HL-60 (cell line): Measurements from ENCODE around the gene PDGFD.

ENCODE experiments used
- DNase-seq, 2 experiments: peaks; one replicate each; pipeline ENCODE4 v3.0.0-alpha.2; 2010 to 2020; ENCODE audit warnings: low read depth in 1 of 2, low spot score in 1 of 2
- H3K27ac ChIP-seq: fragments of 250-450 bp; sonication (Bioruptor Pico); replicated peaks from 2 replicates; pipeline ENCODE4 v1.5.1; 2020; ENCODE audit warnings: mild to moderate bottlenecking, moderate library complexity
- H3K27me3 ChIP-seq: fragments of 250-450 bp; sonication (Bioruptor Pico); 2 replicates; pipeline ENCODE4 v1.5.1; 2021; ENCODE audit warnings: mild to moderate bottlenecking, moderate library complexity; ENCODE audit not compliant: insufficient read depth, poor library complexity, severe bottlenecking
- H3K4me3 ChIP-seq: replicated peaks from 2 replicates; pipeline ENCODE4 v1.5.1; 2011; ENCODE audit warnings: mild to moderate bottlenecking, control low read depth, low read length; ENCODE audit not compliant: insufficient read depth
- GABPA ChIP-seq: IDR thresholded peaks from 2 replicates; pipeline ENCODE4 v1.6.1; 2012; ENCODE audit warnings: low read depth
- POLR2AphosphoS5 ChIP-seq: IDR thresholded peaks from 2 replicates; pipeline ENCODE4 v1.6.1; 2012; ENCODE audit warnings: low read depth
- SPI1 ChIP-seq: IDR thresholded peaks from 2 replicates; pipeline ENCODE4 v1.6.1; 2012; ENCODE audit warnings: low read depth, mild to moderate bottlenecking, borderline replicate concordance
- TF ChIP-seq, protein P1 (sequence below): IDR thresholded peaks from 2 replicates; pipeline ENCODE4 v1.6.1; 2012; ENCODE audit warnings: low read depth; ENCODE audit not compliant: insufficient replicate concordance
- TF ChIP-seq, protein P2 (sequence below): IDR thresholded peaks from one replicate; pipeline ENCODE4 v1.5.1; 2011; ENCODE audit warnings: low read length, control low read depth, inconsistent platforms; ENCODE audit not compliant: insufficient read depth

The PDGFD gene

GRCh38 chr11:103935219-103935618 is 228.7 kb downstream of the PDGFD start:
- Histone ChIP-seq H3K27ac (no peak overlapping the region), H3K27me3 (no peaks in the 10 kb centered on the region)

GRCh38 chr11:103929170-103929903 is 234.6 kb downstream of the PDGFD start:
- TF ChIP-seq POLR2AphosphoS5: no peak
- TF ChIP-seq, protein P1, sequence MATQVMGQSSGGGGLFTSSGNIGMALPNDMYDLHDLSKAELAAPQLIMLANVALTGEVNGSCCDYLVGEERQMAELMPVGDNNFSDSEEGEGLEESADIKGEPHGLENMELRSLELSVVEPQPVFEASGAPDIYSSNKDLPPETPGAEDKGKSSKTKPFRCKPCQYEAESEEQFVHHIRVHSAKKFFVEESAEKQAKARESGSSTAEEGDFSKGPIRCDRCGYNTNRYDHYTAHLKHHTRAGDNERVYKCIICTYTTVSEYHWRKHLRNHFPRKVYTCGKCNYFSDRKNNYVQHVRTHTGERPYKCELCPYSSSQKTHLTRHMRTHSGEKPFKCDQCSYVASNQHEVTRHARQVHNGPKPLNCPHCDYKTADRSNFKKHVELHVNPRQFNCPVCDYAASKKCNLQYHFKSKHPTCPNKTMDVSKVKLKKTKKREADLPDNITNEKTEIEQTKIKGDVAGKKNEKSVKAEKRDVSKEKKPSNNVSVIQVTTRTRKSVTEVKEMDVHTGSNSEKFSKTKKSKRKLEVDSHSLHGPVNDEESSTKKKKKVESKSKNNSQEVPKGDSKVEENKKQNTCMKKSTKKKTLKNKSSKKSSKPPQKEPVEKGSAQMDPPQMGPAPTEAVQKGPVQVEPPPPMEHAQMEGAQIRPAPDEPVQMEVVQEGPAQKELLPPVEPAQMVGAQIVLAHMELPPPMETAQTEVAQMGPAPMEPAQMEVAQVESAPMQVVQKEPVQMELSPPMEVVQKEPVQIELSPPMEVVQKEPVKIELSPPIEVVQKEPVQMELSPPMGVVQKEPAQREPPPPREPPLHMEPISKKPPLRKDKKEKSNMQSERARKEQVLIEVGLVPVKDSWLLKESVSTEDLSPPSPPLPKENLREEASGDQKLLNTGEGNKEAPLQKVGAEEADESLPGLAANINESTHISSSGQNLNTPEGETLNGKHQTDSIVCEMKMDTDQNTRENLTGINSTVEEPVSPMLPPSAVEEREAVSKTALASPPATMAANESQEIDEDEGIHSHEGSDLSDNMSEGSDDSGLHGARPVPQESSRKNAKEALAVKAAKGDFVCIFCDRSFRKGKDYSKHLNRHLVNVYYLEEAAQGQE: no peak
- TF ChIP-seq, protein P2, sequence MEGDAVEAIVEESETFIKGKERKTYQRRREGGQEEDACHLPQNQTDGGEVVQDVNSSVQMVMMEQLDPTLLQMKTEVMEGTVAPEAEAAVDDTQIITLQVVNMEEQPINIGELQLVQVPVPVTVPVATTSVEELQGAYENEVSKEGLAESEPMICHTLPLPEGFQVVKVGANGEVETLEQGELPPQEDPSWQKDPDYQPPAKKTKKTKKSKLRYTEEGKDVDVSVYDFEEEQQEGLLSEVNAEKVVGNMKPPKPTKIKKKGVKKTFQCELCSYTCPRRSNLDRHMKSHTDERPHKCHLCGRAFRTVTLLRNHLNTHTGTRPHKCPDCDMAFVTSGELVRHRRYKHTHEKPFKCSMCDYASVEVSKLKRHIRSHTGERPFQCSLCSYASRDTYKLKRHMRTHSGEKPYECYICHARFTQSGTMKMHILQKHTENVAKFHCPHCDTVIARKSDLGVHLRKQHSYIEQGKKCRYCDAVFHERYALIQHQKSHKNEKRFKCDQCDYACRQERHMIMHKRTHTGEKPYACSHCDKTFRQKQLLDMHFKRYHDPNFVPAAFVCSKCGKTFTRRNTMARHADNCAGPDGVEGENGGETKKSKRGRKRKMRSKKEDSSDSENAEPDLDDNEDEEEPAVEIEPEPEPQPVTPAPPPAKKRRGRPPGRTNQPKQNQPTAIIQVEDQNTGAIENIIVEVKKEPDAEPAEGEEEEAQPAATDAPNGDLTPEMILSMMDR: no peak
- TF ChIP-seq GABPA: no peak
- TF ChIP-seq SPI1: no peak
- Histone ChIP-seq H3K27me3 (no peaks in the 10 kb centered on the region), H3K4me3 (no peak overlapping the region), H3K27ac (no peak overlapping the region)
- DNase-seq: no peak

More at GRCh38 chr11:103935219-103935618, 228.7 kb downstream of the PDGFD start:
- TF ChIP-seq POLR2AphosphoS5 (no peak), GABPA (no peak), SPI1 (no peak)
- TF ChIP-seq, protein P1: no peak
- TF ChIP-seq, protein P2: no peak
- no peak for DNase-seq
- no peak overlapping the region for H3K4me3 ChIP-seq

GRCh38 chr11:103928802-103929161 is 235.2 kb downstream of the PDGFD start:
- no peak for DNase-seq
- no peaks in the 10 kb centered on the region for H3K27me3 ChIP-seq
- H3K4me3 ChIP-seq: no peak overlapping the region
- no peak overlapping the region for H3K27ac ChIP-seq
- TF ChIP-seq, protein P1: no peak
- TF ChIP-seq GABPA (no peak), SPI1 (no peak), POLR2AphosphoS5 (no peak)
- TF ChIP-seq, protein P2: no peak
